ENCODE results near the gene PIP5K1B. TPM values are rescaled to one million over a fixed set of nuclear protein-coding genes. Genes with fewer than 3 reads are reported as not detected.

The PIP5K1B gene
- total RNA-seq, 1 experiment from 2014 or later: 10.3 TPM

GRCh38 chr9:68730570-68731235 is 25.7 kb downstream of the PIP5K1B start:
- no peak overlapping the region for H3K27ac Mint-ChIP-seq (ENCODE audit: unreplicated experiment)
- Histone ChIP-seq H3K9me3 (no peaks in the 10 kb centered on the region), H3K4me3 (ENCODE audit: low read depth, low read length) (no peak overlapping the region), H3K27me3 (replicated peaks; ENCODE audit: control insufficient read depth, insufficient read depth, low read length) (no peaks in the 10 kb centered on the region), H3K4me1 (no peaks in the 10 kb centered on the region), H3K36me3 (ENCODE audit: control insufficient read depth, insufficient read depth, low read length) (no peaks in the 10 kb centered on the region)
- ChIA-PET POLR2A (no interaction called here), CTCF (no interaction called here)
- no peak for DNase-seq
- H3K4me3 Mint-ChIP-seq (ENCODE audit: unreplicated experiment): peak overlapping the region; percentile 61
- H3K27me3 Mint-ChIP-seq (ENCODE audit: insufficient read depth, unreplicated experiment): no peaks in the 10 kb centered on the region
- no TSS peak for BruUV-seq (replicated peaks)
- H3K9me3 Mint-ChIP-seq (ENCODE audit: unreplicated experiment): no peaks in the 10 kb centered on the region
- intact Hi-C loops (cut with micrococcal nuclease; ENCODE audit: unreplicated experiment): loop anchor here (5.0 kb wide), 2 partner anchors 52 to 67 kb away; a partner anchor contains a TSS
- no peak for TF ChIP-seq CTCF (IDR thresholded peaks at IDR 0.05; ENCODE audit: insufficient read depth in 1 of 2, low read depth in 1 of 2, low read length in 1 of 2, severe bottlenecking in 1 of 2, unreplicated experiment in 1 of 2)
- peaks cover 17% of the 10 kb centered on the region for H3K4me1 Mint-ChIP-seq (ENCODE audit: low read depth, unreplicated experiment)
- H3K36me3 Mint-ChIP-seq (ENCODE audit: insufficient read depth, unreplicated experiment): no peaks in the 10 kb centered on the region

DNA sequence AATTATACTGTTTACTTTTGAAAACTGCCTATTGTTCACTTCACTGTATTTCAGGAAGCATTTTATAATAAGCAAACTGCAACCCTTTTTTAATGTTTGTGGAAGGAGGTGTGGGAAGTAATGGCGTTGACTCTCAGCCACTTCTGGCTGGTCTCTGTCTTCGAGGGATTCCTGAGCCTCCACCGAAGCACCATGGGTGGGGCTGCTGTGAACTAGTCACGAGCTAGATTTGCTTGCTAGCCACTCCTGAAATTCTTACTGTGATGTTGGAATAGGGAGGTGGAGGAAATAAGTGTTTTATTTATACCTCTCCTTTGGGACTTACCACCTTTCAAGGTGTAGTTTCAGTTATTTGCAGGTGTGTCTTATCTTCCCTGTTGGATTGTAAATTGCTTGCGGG is 26.8 kb downstream of the PIP5K1B start:
- no peaks in the 10 kb centered on the region for H3K9me3 ChIP-seq
- BruUV-seq (replicated peaks): no TSS peak
- H3K36me3 ChIP-seq (ENCODE audit: control insufficient read depth, insufficient read depth, low read length): no peaks in the 10 kb centered on the region
- ChIA-PET POLR2A (no interaction called here), CTCF (no interaction called here)
- H3K36me3 Mint-ChIP-seq (ENCODE audit: insufficient read depth, unreplicated experiment): no peaks in the 10 kb centered on the region
- no peak for TF ChIP-seq CTCF (IDR thresholded peaks at IDR 0.05; ENCODE audit: insufficient read depth in 1 of 2, low read depth in 1 of 2, low read length in 1 of 2, severe bottlenecking in 1 of 2, unreplicated experiment in 1 of 2)
- peak overlapping the region; percentile 64 for H3K4me3 Mint-ChIP-seq (ENCODE audit: unreplicated experiment)
- H3K9me3 Mint-ChIP-seq (ENCODE audit: unreplicated experiment): no peaks in the 10 kb centered on the region
- no peaks in the 10 kb centered on the region for H3K4me1 ChIP-seq
- H3K4me1 Mint-ChIP-seq (ENCODE audit: low read depth, unreplicated experiment): peaks cover 17% of the 10 kb centered on the region
- H3K27me3 ChIP-seq (replicated peaks; ENCODE audit: control insufficient read depth, insufficient read depth, low read length): no peaks in the 10 kb centered on the region
- H3K4me3 ChIP-seq (ENCODE audit: low read depth, low read length): no peak overlapping the region
- intact Hi-C loops (cut with micrococcal nuclease; ENCODE audit: unreplicated experiment): loop anchor here (5.0 kb wide), 2 partner anchors 50 to 65 kb away; a partner anchor contains a TSS
- H3K27ac Mint-ChIP-seq (ENCODE audit: unreplicated experiment): peak overlapping the region; percentile 76
- H3K27me3 Mint-ChIP-seq (ENCODE audit: insufficient read depth, unreplicated experiment): no peaks in the 10 kb centered on the region
- DNase-seq: no peak

- H3K9me3 Mint-ChIP-seq (ENCODE audit: unreplicated experiment): no peaks in the 10 kb centered on the region
- H3K27ac Mint-ChIP-seq (ENCODE audit: unreplicated experiment): peak overlapping the region; percentile 76
- intact Hi-C loops (cut with micrococcal nuclease; ENCODE audit: unreplicated experiment): loop anchor here (5.0 kb wide), 2 partner anchors 50 to 65 kb away; a partner anchor contains a TSS
- Histone ChIP-seq H3K9me3 (no peaks in the 10 kb centered on the region), H3K4me1 (no peaks in the 10 kb centered on the region), H3K36me3 (ENCODE audit: control insufficient read depth, insufficient read depth, low read length) (no peaks in the 10 kb centered on the region), H3K4me3 (ENCODE audit: low read depth, low read length) (no peak overlapping the region), H3K27me3 (replicated peaks; ENCODE audit: control insufficient read depth, insufficient read depth, low read length) (no peaks in the 10 kb centered on the region)
- TF ChIP-seq CTCF (IDR thresholded peaks at IDR 0.05; ENCODE audit: insufficient read depth in 1 of 2, low read depth in 1 of 2, low read length in 1 of 2, severe bottlenecking in 1 of 2, unreplicated experiment in 1 of 2): no peak
- no TSS peak for BruUV-seq (replicated peaks)
- no peaks in the 10 kb centered on the region for H3K36me3 Mint-ChIP-seq (ENCODE audit: insufficient read depth, unreplicated experiment)
- peak overlapping the region; percentile 64 for H3K4me3 Mint-ChIP-seq (ENCODE audit: unreplicated experiment)
- peaks cover 17% of the 10 kb centered on the region for H3K4me1 Mint-ChIP-seq (ENCODE audit: low read depth, unreplicated experiment)
- ChIA-PET POLR2A (no interaction called here), CTCF (interaction anchor here (0.6 kb wide), 1 partner anchor 19 kb away, joined by 3 read pairs; no protein-coding TSS in a partner anchor)
- peak; percentile 18 to 37 for DNase-seq
- no peaks in the 10 kb centered on the region for H3K27me3 Mint-ChIP-seq (ENCODE audit: insufficient read depth, unreplicated experiment)
Measured at GRCh38 chr9:68732405-68733020, 27.5 kb downstream of the PIP5K1B start.

All from Caco-2 (cell line).